KG1 (cell line): ENCODE results near the gene DLK2.
"Not testable (repeated sequence)": the region's sequence is repeated elsewhere in the genome, so short reads cannot be mapped to it uniquely, and the experiment has no call there.

Experiments used
- DNase-seq: peaks from one replicate; lab custom pipeline; 2025; lab: John Stamatoyannopoulos, UW

Gene DLK2

GRCh38 chr6:43426928-43427405 is 28.4 kb downstream of the DLK2 start:
- no peak for DNase-seq

DNA sequence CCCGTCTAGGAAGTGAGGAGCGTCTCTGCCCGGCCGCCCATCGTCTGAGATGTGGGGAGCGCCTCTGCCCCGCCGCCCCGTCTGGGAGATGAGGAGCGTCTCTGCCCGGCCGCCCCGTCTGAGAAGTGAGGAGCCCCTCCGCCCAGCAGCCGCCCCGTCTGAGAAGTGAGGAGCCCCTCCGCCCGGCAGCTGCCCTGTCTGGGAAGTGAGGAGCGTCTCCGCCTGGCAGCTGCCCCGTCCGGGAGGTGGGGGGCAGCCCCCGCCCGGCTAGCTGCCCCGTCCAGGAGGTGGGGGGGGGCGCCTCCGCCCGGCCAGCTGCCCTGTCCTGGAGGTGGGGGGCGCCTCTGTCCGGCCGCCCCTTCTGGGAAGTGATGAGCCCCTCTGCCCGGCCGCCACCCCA is 30.3 kb downstream of the DLK2 start:
- not testable (repeated sequence) for DNase-seq

DNA sequence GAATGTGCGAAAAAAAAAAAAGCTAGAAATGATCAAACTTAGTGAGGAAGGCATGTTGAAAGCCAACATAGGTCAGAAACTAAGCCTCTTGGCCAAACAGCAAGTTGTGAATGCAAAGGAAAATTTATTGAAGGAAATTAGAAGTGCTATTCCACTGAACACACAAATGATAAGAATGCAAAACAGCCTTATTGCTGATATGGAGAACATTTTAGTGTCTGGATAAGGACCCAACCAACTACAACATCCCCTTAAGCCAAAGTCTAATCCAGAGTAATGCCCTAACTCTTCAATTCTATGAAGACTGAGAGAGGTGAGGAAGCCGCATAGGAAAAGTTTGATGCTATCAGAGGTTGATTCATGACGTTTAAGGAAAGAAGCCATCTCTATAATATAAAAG is 33.5 kb downstream of the DLK2 start:
- DNase-seq = no peak

GRCh38 chr6:43420012-43420709 is 35.2 kb downstream of the DLK2 start:
- DNase-seq = no peak

GRCh38 chr6:43416935-43417334 is 38.4 kb downstream of the DLK2 start:
- no peak for DNase-seq

DNA sequence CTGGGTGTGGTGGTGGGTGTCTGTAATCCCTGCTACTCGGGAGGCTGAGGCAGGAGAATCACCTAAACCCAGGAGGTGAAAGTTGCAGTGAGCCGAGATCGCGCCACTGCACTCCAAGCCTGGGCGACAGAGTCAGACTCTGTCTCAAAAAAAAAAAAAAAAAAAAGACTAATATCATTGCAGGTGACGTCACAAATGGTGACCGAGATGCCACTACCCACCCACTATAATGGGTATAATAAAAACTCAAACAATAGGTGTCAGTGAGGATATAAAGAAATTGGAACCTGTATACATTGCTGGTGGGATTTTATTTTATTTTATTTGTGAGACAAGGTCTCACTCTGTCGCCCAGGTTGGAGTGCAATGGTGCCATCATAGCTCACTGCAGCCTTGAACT is 40.1 kb downstream of the DLK2 start:
- DNase-seq = not testable (repeated sequence)

GRCh38 chr6:43413002-43413401 is 42.3 kb downstream of the DLK2 start:
- DNase-seq = no peak

DNA sequence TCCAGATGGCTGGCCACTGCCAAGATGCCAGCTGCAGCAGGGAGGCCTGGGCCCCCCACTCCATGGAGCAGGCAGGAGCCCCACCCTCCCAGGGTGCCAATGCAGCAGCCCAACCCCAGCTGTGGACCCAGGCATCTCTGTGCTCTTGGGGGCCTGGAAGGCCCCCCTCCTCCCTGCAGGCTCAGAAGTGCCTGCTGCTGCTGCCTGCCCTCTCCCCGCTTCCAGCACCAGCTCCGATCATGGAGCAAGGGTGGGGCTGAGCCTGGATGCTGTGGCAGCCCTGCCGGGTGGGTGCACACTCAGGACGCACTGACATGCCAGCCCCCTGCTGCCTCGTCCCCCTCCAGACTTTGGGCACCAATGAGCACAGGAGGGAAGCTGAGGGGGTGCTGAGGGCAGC is 42.8 kb downstream of the DLK2 start:
- DNase-seq = no peak

DNA sequence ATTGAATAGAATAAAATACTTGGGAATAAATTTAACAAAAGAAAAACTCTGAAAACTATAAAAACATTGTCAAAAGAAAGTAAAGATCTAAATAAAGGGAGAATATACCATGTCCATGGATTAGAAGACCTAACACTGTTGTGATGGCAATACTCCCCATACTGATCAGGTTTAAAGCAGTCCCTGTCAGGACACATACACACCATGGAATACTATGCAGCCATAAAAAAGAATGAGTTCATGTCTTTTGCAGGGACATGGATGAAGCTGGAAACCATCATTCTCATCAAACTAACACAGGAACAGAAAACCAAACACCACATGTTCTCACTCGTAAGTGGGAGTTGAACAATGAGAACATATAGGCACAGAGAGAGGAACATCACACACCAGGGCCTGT is 44.6 kb downstream of the DLK2 start:
- not testable (repeated sequence) for DNase-seq

DNA sequence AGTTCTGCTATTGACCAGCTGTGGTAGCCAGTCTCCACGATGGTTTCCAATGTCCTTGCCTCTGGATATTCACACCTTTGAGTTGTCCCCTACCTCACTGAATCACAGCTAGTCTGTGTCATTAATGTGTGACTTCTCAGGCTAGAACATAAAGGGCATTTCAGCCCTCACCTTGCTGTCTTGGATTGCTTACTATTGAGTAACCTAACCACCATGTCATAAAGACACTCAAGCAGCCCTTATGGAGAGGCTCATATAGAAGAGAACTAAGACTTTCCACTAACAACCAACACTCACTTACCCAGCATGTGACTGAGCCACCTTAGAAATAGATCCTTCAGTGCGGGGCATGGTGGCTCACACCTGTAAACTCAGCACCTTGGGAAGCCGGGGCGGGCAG is 47.1 kb downstream of the DLK2 start:
- DNase-seq = no peak

DNA sequence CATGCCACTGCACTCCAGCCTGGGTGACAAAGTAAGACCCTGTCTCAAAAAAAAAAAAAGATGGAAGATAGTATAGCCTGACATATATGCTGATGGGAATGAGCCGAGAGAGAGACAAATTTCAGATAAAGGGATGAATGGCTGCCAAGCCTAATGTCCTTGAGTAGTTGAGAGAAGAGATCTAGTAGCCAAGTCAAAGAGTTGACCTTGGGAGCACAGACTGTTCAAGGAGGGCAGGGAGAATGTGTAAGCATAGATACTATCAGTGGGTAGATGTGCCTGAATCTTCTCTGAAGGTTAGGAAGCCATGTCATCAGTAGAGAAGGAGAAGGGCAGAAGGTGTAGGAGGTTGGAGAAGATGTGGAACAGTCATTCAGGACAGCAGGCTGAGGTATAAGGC is 48.1 kb downstream of the DLK2 start:
- no peak for DNase-seq

DNA sequence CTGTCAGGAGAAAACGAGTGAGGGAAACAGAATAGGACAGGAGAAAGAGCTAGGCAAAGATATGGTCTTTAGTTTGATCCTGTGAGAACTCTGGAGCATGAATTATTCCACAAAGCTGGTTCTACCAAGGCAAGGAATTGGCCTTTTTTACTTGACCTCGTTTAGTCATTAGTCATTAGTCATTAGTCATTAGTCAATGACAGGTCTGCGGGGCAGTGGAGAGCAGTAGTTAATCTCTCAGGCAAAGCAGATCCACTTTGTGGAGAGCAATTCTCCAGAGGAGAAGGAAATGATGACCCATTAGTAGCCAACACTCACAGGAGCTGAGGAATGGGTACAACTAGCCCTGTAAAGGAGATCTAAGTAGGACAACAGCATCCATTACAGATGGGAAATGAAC is 50.0 kb downstream of the DLK2 start:
- DNase-seq = no peak

- no peak for DNase-seq
These were observed 52.5 kb downstream of the DLK2 start for GRCh38 chr6:43402820-43403219.

- no peak for DNase-seq
These were observed 53.6 kb downstream of the DLK2 start for GRCh38 chr6:43401730-43402129.
